Measurements from ENCODE around the gene GHRL.
"Not testable (repeated sequence)": the region's sequence is repeated elsewhere in the genome, so short reads cannot be mapped to it uniquely, and the experiment has no call there.

GHRL gene

GRCh38 chr3:10281951-10282350 is 10.8 kb downstream of the GHRL start:
- no peaks in the 10 kb centered on the region for H3K27me3 ChIP-seq
- H3K4me3 ChIP-seq = no peak overlapping the region
- H3K9me3 ChIP-seq = no peaks in the 10 kb centered on the region
- peaks cover 82% of the 10 kb centered on the region for H3K4me1 ChIP-seq
- H3K9ac ChIP-seq = peak overlapping the region; percentile 21; the same call in 1 of the 2 replicates
- H3K27ac ChIP-seq = peak overlapping the region; percentile 78
- peaks cover 20% of the 10 kb centered on the region for H4K20me1 ChIP-seq
- peaks cover 69% of the 10 kb centered on the region for H3K36me3 ChIP-seq
- H3K4me2 ChIP-seq = peak overlapping the region; percentile 81
- TF ChIP-seq Cebpa-rat (IDR thresholded peaks at IDR 0.05) = no peak

GRCh38 chr3:10280571-10280970 is 12.2 kb downstream of the GHRL start:
- peaks cover 72% of the 10 kb centered on the region for H3K4me1 ChIP-seq
- H3K9ac ChIP-seq = no peak overlapping the region
- 0 out of 2 replicates have a peak overlapping the region, but pooled peaks have one; percentile 5 for H3K4me2 ChIP-seq
- H3K27ac ChIP-seq = no peak overlapping the region
- H3K9me3 ChIP-seq = no peaks in the 10 kb centered on the region
- peaks cover 34% of the 10 kb centered on the region for H4K20me1 ChIP-seq
- H3K36me3 ChIP-seq = peaks cover 71% of the 10 kb centered on the region
- H3K4me3 ChIP-seq = no peak overlapping the region
- H3K27me3 ChIP-seq = no peaks in the 10 kb centered on the region
- no peak for TF ChIP-seq Cebpa-rat (IDR thresholded peaks at IDR 0.05)

- H3K9me3 ChIP-seq = no peaks in the 10 kb centered on the region
- no peak for TF ChIP-seq Cebpa-rat (IDR thresholded peaks at IDR 0.05)
- no peak overlapping the region for H3K27ac ChIP-seq
- H3K4me1 ChIP-seq = peaks cover 68% of the 10 kb centered on the region
- no peaks in the 10 kb centered on the region for H3K27me3 ChIP-seq
- no peak overlapping the region for H3K4me2 ChIP-seq
- peaks cover 75% of the 10 kb centered on the region for H3K36me3 ChIP-seq
- no peak overlapping the region for H3K9ac ChIP-seq
- no peak overlapping the region for H3K4me3 ChIP-seq
- peaks cover 38% of the 10 kb centered on the region for H4K20me1 ChIP-seq
These were observed 12.6 kb downstream of the GHRL start for GRCh38 chr3:10280177-10280529.

- no peaks in the 10 kb centered on the region for H3K27me3 ChIP-seq
- H3K9ac ChIP-seq = no peak overlapping the region
- no peak for TF ChIP-seq Cebpa-rat (IDR thresholded peaks at IDR 0.05)
- no peaks in the 10 kb centered on the region for H3K9me3 ChIP-seq
- peaks cover 80% of the 10 kb centered on the region for H3K36me3 ChIP-seq
- H3K4me2 ChIP-seq = no peak overlapping the region
- no peak overlapping the region for H3K4me3 ChIP-seq
- H3K4me1 ChIP-seq = peaks cover 65% of the 10 kb centered on the region
- H3K27ac ChIP-seq = peak overlapping the region; percentile 0; the same call in 1 of the 2 replicates
- H4K20me1 ChIP-seq = peaks cover 44% of the 10 kb centered on the region
These were observed 13.2 kb downstream of the GHRL start for GRCh38 chr3:10279384-10280176.

- Histone ChIP-seq H4K20me1 (peaks cover 54% of the 10 kb centered on the region), H3K27me3 (no peaks in the 10 kb centered on the region), H3K27ac (peak overlapping the region; percentile 35; the same call in 1 of the 2 replicates), H3K9me3 (no peaks in the 10 kb centered on the region), H3K9ac (no peak overlapping the region), H3K4me2 (no peak overlapping the region), H3K4me1 (peaks cover 65% of the 10 kb centered on the region), H3K36me3 (peaks cover 85% of the 10 kb centered on the region), H3K4me3 (no peak overlapping the region)
- no peak for TF ChIP-seq Cebpa-rat (IDR thresholded peaks at IDR 0.05)
These were observed 14.2 kb downstream of the GHRL start for GRCh38 chr3:10278501-10278900.

- Histone ChIP-seq H3K9me3 (no peaks in the 10 kb centered on the region), H3K9ac (no peak overlapping the region), H3K4me3 (no peak overlapping the region), H3K27ac (0 out of 2 replicates have a peak overlapping the region, but pooled peaks have one; percentile 0), H3K4me2 (peak overlapping the region; percentile 27), H3K4me1 (peaks cover 65% of the 10 kb centered on the region), H4K20me1 (peaks cover 68% of the 10 kb centered on the region), H3K36me3 (peaks cover 90% of the 10 kb centered on the region), H3K27me3 (no peaks in the 10 kb centered on the region)
- TF ChIP-seq Cebpa-rat (IDR thresholded peaks at IDR 0.05) = no peak
These were observed 15.6 kb downstream of the GHRL start for GRCh38 chr3:10277115-10277625.

GRCh38 chr3:10274601-10275000 is 18.1 kb downstream of the GHRL start:
- Histone ChIP-seq H3K4me2 (peak overlapping the region; percentile 67; the same call in 1 of the 2 replicates), H3K27me3 (no peaks in the 10 kb centered on the region), H3K27ac (no peak overlapping the region), H3K4me1 (peaks cover 46% of the 10 kb centered on the region), H3K9ac (no peak overlapping the region), H4K20me1 (peaks cover 93% of the 10 kb centered on the region), H3K36me3 (peaks cover 98% of the 10 kb centered on the region), H3K4me3 (no peak overlapping the region), H3K9me3 (no peaks in the 10 kb centered on the region)
- no peak for TF ChIP-seq Cebpa-rat (IDR thresholded peaks at IDR 0.05)

GRCh38 chr3:10273702-10274305 is 18.9 kb downstream of the GHRL start:
- H3K4me3 ChIP-seq = no peak overlapping the region
- H3K9me3 ChIP-seq = no peaks in the 10 kb centered on the region
- no peak overlapping the region; the same call in 1 of the 2 replicates for H3K9ac ChIP-seq
- H3K27ac ChIP-seq = no peak overlapping the region
- H3K4me1 ChIP-seq = peaks cover 46% of the 10 kb centered on the region
- TF ChIP-seq Cebpa-rat (IDR thresholded peaks at IDR 0.05) = no peak
- H3K27me3 ChIP-seq = no peaks in the 10 kb centered on the region
- H3K4me2 ChIP-seq = peak overlapping the region; percentile 67
- H3K36me3 ChIP-seq = peaks cover 99% of the 10 kb centered on the region
- H4K20me1 ChIP-seq = peaks cover 100% of the 10 kb centered on the region

GRCh38 chr3:10272977-10273376 is 19.8 kb downstream of the GHRL start:
- H3K9me3 ChIP-seq = no peaks in the 10 kb centered on the region
- H3K27ac ChIP-seq = peak overlapping the region; percentile 49
- no peak overlapping the region; the same call in 1 of the 2 replicates for H3K9ac ChIP-seq
- no peak overlapping the region for H3K4me3 ChIP-seq
- H4K20me1 ChIP-seq = peaks cover 100% of the 10 kb centered on the region
- no peaks in the 10 kb centered on the region for H3K27me3 ChIP-seq
- peaks cover 45% of the 10 kb centered on the region for H3K4me1 ChIP-seq
- H3K36me3 ChIP-seq = peaks cover 99% of the 10 kb centered on the region
- peak overlapping the region; percentile 67 for H3K4me2 ChIP-seq
- no peak for TF ChIP-seq Cebpa-rat (IDR thresholded peaks at IDR 0.05)

GRCh38 chr3:10272476-10272875 is 20.3 kb downstream of the GHRL start:
- H3K36me3 ChIP-seq = peaks cover 99% of the 10 kb centered on the region
- H3K9ac ChIP-seq, H3K27me3 ChIP-seq, H3K4me3 ChIP-seq, H3K27ac ChIP-seq, H3K9me3 ChIP-seq: not testable (repeated sequence)
- H4K20me1 ChIP-seq = peaks cover 100% of the 10 kb centered on the region
- H3K4me1 ChIP-seq = peaks cover 40% of the 10 kb centered on the region
- peak overlapping the region; percentile 67; the same call in 1 of the 2 replicates for H3K4me2 ChIP-seq

Measured in BLaER1 (cell line).